ENCODE data around the gene R3HDM2. TPM values are rescaled to one million over a fixed set of nuclear protein-coding genes. Genes with fewer than 3 reads are reported as not detected.

Gene R3HDM2
- total and polyA plus RNA-seq, 2 of the 13 experiments (the other 11 are each of a cell fraction or from before 2014, with no cell fraction given): 11.1 to 23.5 TPM

GRCh38 chr12:57451233-57451778, 20.5 kb upstream of the R3HDM2 start (continued):
- TF ChIP-seq ATM (IDR thresholded peaks at IDR 0.05; ENCODE audit: borderline replicate concordance): no peak
- no peak for TF ChIP-seq ZNF354B (CRISPR knock-in tag; IDR thresholded peaks at IDR 0.05)
- no peak for TF ChIP-seq KDM5A (IDR thresholded peaks at IDR 0.05; ENCODE audit: borderline replicate concordance, low read length)
- TF ChIP-seq, protein P1, sequence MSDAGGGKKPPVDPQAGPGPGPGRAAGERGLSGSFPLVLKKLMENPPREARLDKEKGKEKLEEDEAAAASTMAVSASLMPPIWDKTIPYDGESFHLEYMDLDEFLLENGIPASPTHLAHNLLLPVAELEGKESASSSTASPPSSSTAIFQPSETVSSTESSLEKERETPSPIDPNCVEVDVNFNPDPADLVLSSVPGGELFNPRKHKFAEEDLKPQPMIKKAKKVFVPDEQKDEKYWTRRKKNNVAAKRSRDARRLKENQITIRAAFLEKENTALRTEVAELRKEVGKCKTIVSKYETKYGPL (CRISPR knock-in tag; IDR thresholded peaks at IDR 0.05): no peak
- peak; percentile 96 for TF ChIP-seq ZSCAN22 (CRISPR knock-in tag; IDR thresholded peaks at IDR 0.05)
- TF ChIP-seq BORCS8-MEF2B (CRISPR knock-in tag; IDR thresholded peaks at IDR 0.05): peak; percentile 93
- TF ChIP-seq DMTF1 (CRISPR knock-in tag; IDR thresholded peaks at IDR 0.05): no peak; the same call in 1 of the 2 replicates
- TF ChIP-seq STAG1 (CRISPR knock-in tag; IDR thresholded peaks at IDR 0.05): no peak
- TF ChIP-seq ZNF691 (CRISPR knock-in tag; IDR thresholded peaks at IDR 0.05; ENCODE audit: borderline replicate concordance, low read depth): peak; percentile 85; the same call in 1 of the 2 replicates
- peak; percentile 79; the same call in 1 of the 2 replicates for TF ChIP-seq GMEB1 (CRISPR knock-in tag; IDR thresholded peaks at IDR 0.05; ENCODE audit: borderline replicate concordance)
- TF ChIP-seq ZNF224 (CRISPR knock-in tag; IDR thresholded peaks at IDR 0.05): peak; percentile 69; the same call in 1 of the 2 replicates
- TF ChIP-seq SAP130 (CRISPR knock-in tag; IDR thresholded peaks at IDR 0.05; ENCODE audit: low read depth): peak; percentile 96
- TF ChIP-seq FOXC1 (CRISPR knock-in tag; IDR thresholded peaks at IDR 0.05; ENCODE audit: borderline replicate concordance): peak; percentile 68; the same call in 1 of the 2 replicates
- TF ChIP-seq MTA1 (CRISPR knock-in tag; IDR thresholded peaks at IDR 0.05; ENCODE audit: borderline replicate concordance): peak; percentile 99
- peak; percentile 97 for TF ChIP-seq ZNF205 (CRISPR knock-in tag; IDR thresholded peaks at IDR 0.05)
- TF ChIP-seq NCOA1 (CRISPR knock-in tag; IDR thresholded peaks at IDR 0.05): peak; percentile 89; the same call in 1 of the 2 replicates
- TF ChIP-seq, protein P2, sequence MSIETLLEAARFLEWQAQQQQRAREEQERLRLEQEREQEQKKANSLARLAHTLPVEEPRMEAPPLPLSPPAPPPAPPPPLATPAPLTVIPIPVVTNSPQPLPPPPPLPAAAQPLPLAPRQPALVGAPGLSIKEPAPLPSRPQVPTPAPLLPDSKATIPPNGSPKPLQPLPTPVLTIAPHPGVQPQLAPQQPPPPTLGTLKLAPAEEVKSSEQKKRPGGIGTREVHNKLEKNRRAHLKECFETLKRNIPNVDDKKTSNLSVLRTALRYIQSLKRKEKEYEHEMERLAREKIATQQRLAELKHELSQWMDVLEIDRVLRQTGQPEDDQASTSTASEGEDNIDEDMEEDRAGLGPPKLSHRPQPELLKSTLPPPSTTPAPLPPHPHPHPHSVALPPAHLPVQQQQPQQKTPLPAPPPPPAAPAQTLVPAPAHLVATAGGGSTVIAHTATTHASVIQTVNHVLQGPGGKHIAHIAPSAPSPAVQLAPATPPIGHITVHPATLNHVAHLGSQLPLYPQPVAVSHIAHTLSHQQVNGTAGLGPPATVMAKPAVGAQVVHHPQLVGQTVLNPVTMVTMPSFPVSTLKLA (IDR thresholded peaks at IDR 0.05): peak; percentile 66
- TF ChIP-seq SYNCRIP (IDR thresholded peaks at IDR 0.05; ENCODE audit: insufficient read depth, low read depth, low read length): no peak
- peak; percentile 55 to 96; a peak in 3 of 4 replicates for TF ChIP-seq EP300 (IDR thresholded peaks at IDR 0.05; ENCODE audit: low read depth in 2 of 2, low read length in 2 of 2)
- TF ChIP-seq EP300 (CRISPR knock-in tag; IDR thresholded peaks at IDR 0.05; ENCODE audit: borderline replicate concordance): peak; percentile 90
- TF ChIP-seq HMG20A (CRISPR knock-in tag; IDR thresholded peaks at IDR 0.05; ENCODE audit: borderline replicate concordance): peak; percentile 94
- TF ChIP-seq ZGPAT (CRISPR knock-in tag; IDR thresholded peaks at IDR 0.05): peak; percentile 93
